NOMO-1 treated with dmso at 0.1 percent for 144 hours (cell line): ENCODE measurements around the gene QRFP.

Experiments used
- DNase-seq: peaks from one replicate; lab custom pipeline; 2025; ENCODE audit not compliant: unreplicated experiment; lab: John Stamatoyannopoulos, UW

Gene QRFP

GRCh38 chr9:130896233-130897014 is at the start of gene QRFP:
TSS of gene QRFP (minus strand) at chr9:130896812. CDS start at chr9:130893838, 2,974 bp downstream.
- DNase-seq = no peak

- no peak for DNase-seq
Measured at GRCh38 chr9:130945173-130945572, 48.6 kb upstream of the QRFP start.

GRCh38 chr9:130944510-130945058 is 48.0 kb upstream of the QRFP start:
- no peak for DNase-seq

- DNase-seq = no peak
Measured at GRCh38 chr9:130943777-130944176, 47.2 kb upstream of the QRFP start.

- DNase-seq = no peak
Measured at GRCh38 chr9:130943221-130943620, 46.6 kb upstream of the QRFP start.

GRCh38 chr9:130942679-130943078 is 46.1 kb upstream of the QRFP start:
- no peak for DNase-seq

GRCh38 chr9:130942084-130942483 is 45.5 kb upstream of the QRFP start:
- DNase-seq = no peak

- DNase-seq = no peak
Measured at GRCh38 chr9:130940693-130941576, 44.3 kb upstream of the QRFP start.

- no peak for DNase-seq
Measured at GRCh38 chr9:130940027-130940549, 43.5 kb upstream of the QRFP start.

- no peak for DNase-seq
Measured at GRCh38 chr9:130939405-130940026, 42.9 kb upstream of the QRFP start.

GRCh38 chr9:130938652-130939404 is 42.2 kb upstream of the QRFP start, which contains the start of gene FIBCD1:
TSS of gene FIBCD1 (minus strand) at chr9:130939247. CDS start at chr9:130938607, 640 bp downstream.
- peak; percentile 43 for DNase-seq

GRCh38 chr9:130938184-130938651 is 41.6 kb upstream of the QRFP start:
- no peak for DNase-seq

GRCh38 chr9:130937146-130938076 is 40.8 kb upstream of the QRFP start:
- no peak for DNase-seq

- no peak for DNase-seq
Measured at GRCh38 chr9:130936285-130937117, 39.9 kb upstream of the QRFP start.

GRCh38 chr9:130935648-130936271 is 39.1 kb upstream of the QRFP start:
- DNase-seq = no peak

- no peak for DNase-seq
Measured at GRCh38 chr9:130934702-130935647, 38.4 kb upstream of the QRFP start.

GRCh38 chr9:130934246-130934645 is 37.6 kb upstream of the QRFP start:
- no peak for DNase-seq
